COLO829 (cell line): Measurements from ENCODE around the gene SMC3.
A peak's percentile ranks its signal among the peaks of the same experiment; 100 is the strongest.
"Not testable (repeated sequence)": the region's sequence is repeated elsewhere in the genome, so short reads cannot be mapped to it uniquely, and the experiment has no call there.

Source experiments
- DNase-seq: peaks from one replicate; pipeline ENCODE4 v3.0.0; 2012; ENCODE audit warnings: low spot score

Gene SMC3

GRCh38 chr10:110584006-110584405 lies 16.5 kb downstream of the SMC3 start:
- DNase-seq, result no peak

- no peak for DNase-seq
These were observed 24.3 kb downstream of the SMC3 start for GRCh38 chr10:110591760-110592159.

GRCh38 chr10:110597476-110597875 lies 30.0 kb downstream of the SMC3 start:
- DNase-seq, result no peak

DNA sequence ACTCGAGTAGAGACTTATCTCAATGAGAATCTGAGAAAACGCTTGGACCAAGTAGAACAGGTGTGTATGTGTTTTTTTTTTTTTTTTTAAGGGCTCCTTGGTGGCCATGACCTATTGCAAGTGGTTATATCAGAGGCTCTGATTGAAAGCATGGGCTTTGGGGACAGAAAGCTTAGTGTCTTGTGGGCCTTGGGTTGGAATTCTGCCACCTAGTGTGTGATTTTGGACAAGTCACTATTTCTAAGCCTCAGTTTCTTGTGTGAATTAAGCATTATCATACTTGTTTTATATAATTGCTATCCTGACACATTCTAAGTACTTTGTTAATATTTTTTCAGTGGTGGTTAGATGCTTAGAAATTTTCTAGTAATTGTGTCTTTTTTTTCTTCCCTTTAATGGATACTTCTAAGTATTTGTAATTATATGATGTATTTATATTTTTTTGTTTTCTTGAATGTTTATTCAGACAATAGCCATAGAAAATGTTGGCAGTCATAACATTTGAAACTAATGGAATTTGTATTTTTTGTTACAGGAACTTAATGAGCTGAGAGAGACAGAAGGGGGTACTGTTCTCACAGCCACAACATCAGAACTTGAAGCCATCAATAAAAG lies 33.1 kb downstream of the SMC3 start:
- peak; percentile 12 for DNase-seq

- no peak for DNase-seq
These were observed 34.1 kb downstream of the SMC3 start for GRCh38 chr10:110601581-110601980.

GRCh38 chr10:110608087-110608486 lies 40.6 kb downstream of the SMC3 start:
- no peak for DNase-seq

DNA sequence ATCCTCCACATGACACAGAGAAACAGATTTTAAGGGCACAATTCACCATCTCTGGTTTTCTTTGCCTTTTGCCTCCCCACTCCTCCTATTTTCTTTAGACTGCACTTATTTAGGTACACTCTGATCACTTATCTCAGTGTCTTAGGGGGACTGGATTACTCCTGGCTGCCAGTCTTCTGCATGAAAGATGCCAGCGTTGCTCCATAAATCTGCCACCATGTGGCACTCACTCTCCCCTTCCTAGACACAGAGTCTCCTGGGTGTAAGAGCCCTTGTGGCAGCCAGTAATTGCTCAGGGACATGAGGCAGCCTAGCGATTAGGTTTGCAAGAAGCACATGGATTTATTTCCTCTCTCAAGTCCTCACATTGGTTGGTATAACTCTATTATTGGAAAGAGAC lies 42.1 kb downstream of the SMC3 start:
- DNase-seq, result no peak

- peak; percentile 52 for DNase-seq
These were observed 42.8 kb downstream of the SMC3 start for GRCh38 chr10:110610308-110610774.

- DNase-seq, result not testable (repeated sequence)
These were observed 43.3 kb downstream of the SMC3 start for GRCh38 chr10:110610781-110611180.

DNA sequence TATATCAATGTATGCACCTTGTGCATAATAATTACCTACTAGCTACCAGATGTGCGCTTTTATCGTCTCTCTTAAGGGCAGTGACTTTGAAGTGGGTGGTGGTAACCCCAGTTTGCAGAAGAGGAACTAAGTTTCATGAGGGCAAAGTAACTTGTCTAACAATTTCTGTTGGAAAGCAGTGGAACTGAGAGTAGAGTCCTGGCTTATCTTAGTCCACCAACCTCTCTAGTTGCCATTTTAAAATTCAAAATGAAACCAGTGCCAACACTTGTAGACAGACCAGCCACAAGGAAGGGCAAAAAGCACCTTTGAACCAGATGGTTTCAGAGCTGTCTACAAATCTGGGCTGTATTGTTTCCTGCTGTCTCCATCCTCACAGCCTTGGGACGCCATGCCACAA lies 44.6 kb downstream of the SMC3 start:
- no peak for DNase-seq

DNA sequence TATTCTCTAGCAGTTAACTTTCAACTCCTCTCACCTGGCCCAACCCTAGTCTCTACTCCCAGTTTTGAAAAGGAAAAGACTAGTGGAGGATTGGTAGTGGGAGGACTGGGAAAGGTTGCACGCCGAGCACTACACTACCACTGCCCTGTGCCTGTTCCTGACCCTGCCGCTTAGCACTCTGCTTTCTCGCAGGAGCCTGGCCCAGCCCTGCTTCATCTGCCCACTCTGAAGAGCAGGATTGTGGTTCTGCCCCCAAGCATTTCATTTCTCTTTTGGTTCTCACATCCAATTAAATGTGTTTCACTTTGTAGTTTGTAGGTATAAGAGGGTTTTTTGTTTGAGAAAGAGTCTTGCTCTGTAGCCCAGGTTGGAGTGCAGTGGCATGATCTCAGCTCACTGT lies 45.1 kb downstream of the SMC3 start:
- DNase-seq, result no peak

DNA sequence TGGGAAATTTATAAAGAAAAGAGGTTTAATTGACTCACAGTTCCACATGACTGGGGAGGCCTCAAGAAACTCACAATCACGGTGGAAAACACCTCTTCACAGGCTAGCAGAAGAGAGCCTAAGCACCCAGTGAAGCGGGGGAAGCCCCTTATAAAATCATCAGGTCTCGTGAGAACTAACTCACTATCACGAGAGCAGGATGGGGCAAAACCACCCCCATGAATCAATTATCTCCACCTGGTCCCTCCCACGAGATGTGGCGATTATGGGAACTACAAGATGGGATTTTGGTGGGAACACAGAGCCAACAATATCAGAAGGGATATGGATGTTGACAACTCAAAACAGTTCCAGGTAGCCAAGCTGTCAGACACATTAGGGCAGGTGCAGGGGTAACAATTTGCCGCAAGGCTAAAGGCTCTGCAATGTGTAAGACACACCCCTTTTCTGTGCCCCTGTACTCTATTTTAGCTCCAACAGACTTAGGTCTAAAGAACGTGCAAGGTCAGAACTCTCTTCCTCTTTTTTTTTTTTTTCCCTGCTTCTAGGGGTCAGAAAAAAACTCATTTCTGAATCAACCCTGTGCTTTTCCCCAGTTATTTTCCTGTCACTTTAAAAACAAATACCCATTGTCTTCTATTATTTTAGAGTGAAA lies 46.0 kb downstream of the SMC3 start:
- no peak for DNase-seq

DNA sequence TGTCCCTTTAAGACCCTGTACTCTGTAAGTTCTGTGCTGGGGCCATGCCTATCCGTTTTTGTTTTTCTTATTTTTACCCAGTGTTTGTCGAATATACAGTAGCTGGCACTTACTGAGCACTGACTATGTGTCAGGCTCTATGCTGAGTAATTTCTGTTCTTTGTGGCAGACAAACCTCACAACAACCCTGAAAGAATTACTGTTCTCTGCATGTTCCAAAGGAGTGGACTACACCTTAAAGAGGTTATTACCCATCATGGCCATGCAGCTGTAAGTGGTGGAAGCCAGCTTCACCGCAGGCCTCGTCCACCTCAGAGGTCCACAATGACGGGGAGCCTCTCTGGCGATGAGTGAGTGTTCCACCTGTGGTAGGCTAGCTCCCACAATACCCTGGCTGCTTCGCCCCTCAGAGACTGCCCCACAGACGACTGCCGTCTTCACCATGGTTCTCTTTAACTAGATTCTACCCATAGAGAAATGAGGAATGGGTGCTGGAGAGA lies 46.6 kb downstream of the SMC3 start:
- no peak for DNase-seq

- no peak for DNase-seq
These were observed 47.7 kb downstream of the SMC3 start for GRCh38 chr10:110615057-110615747.

- DNase-seq, result no peak
These were observed 49.1 kb downstream of the SMC3 start for GRCh38 chr10:110616493-110617033.

GRCh38 chr10:110617425-110618229 lies 50.1 kb downstream of the SMC3 start:
- no peak for DNase-seq

- DNase-seq, result no peak
These were observed 50.7 kb downstream of the SMC3 start for GRCh38 chr10:110618230-110618610.

GRCh38 chr10:110619514-110620397 lies 52.3 kb downstream of the SMC3 start:
- DNase-seq, result no peak

DNA sequence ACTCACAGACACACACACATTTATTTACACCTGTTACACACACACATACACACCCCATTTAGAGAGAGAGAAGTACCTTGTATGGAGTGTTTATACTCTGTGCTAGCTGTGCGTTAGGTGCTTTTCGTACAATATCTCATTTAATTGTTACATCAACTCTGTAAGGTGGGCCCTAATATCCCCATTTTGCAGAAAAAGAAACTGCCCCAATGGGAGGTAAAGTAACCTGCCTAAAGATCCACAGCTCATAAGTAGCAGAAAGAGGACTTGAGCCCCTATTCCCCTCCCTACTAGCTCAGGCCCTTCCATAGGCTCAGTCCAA lies 52.9 kb downstream of the SMC3 start:
- no peak for DNase-seq

DNA sequence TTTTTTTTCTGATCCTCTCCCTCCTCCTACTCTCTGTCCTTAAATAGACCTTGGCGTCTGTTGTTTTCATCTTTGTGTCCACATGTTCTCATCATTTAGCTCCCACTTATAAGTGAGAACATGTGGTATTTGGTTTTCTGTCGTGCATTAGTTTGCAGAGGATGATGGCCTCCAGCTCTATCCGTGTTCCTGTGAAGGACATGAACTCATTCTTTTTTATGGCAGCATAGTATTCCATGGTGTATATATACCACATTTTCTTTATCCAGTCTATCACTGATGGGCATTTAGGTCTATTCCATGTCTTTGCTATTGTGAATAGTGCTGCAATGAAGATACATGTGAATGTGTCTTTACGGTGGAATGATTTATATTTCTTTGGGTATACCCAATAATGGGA lies 55.8 kb downstream of the SMC3 start:
- not testable (repeated sequence) for DNase-seq

- DNase-seq, result no peak
These were observed 57.9 kb downstream of the SMC3 start for GRCh38 chr10:110625356-110625894.
